Thyroid gland (tissue), 4 donors: Measurements from ENCODE around the gene SMIM43. TPM values are rescaled to one million over a fixed set of nuclear protein-coding genes. Genes with fewer than 3 reads are reported as not detected.

ENCODE experiments used
- DNase-seq, 2 donors: peaks; one replicate each; pipeline ENCODE4 v3.0.0-alpha.2; 2019
- H3K27ac ChIP-seq, 3 donors: fragments of 200-600 bp; sonication (generic); 1 replicate in 2 of 3; 2 replicates in 1 of 3; pipeline ENCODE4 v1.5.1; 2016 to 2019; ENCODE audit warnings: mild to moderate bottlenecking in 1 of 3, moderate library complexity in 1 of 3
- H3K27me3 ChIP-seq: fragments of 200-600 bp; sonication (generic); one replicate; pipeline ENCODE4 v1.5.1; 2019
- H3K36me3 ChIP-seq, 2 donors: fragments of 200-600 bp; sonication (generic); one replicate each; pipeline ENCODE4 v1.5.1; 2016 to 2019
- H3K4me1 ChIP-seq, 2 donors: fragments of 200-600 bp; sonication (generic); one replicate each; pipeline ENCODE4 v1.5.1; 2017 to 2019
- H3K4me3 ChIP-seq, 3 donors: fragments of 200-600 bp; sonication (generic); replicated peaks in 1 of 3; 1 replicate in 2 of 3; 2 replicates in 1 of 3; pipeline ENCODE4 v1.5.1; 2016; ENCODE audit warnings: mild to moderate bottlenecking in 1 of 3
- H3K9me3 ChIP-seq: fragments of 200-600 bp; sonication (generic); one replicate; pipeline ENCODE4 v1.5.1; 2017
- CTCF ChIP-seq, 6 experiments: fragments of 200-600 bp in 3 of 6; fragments of 450-650 bp in 3 of 6; sonication (generic) in 3 of 6; IDR thresholded peaks; one replicate each; pipeline ENCODE4 v1.5.1; 2016 to 2019; ENCODE audit warnings: antibody characterized with exemption in 6 of 6, mild to moderate bottlenecking in 2 of 6, inconsistent platforms in 1 of 6, moderate library complexity in 1 of 6
- POLR2A ChIP-seq, 2 donors: fragments of 450-650 bp; IDR thresholded peaks; one replicate each; pipeline ENCODE4 v1.6.1; 2017; ENCODE audit warnings: antibody characterized with exemption in 2 of 2, mild to moderate bottlenecking in 2 of 2, moderate library complexity in 1 of 2
- WGBS, 2 donors: methylation state at CpG; one replicate each; pipeline ENCODE4 v1.1.5; 2017; 5-methylcytosine and 5-hydroxymethylcytosine counted together
- intact Hi-C: fragments of 100-400 bp; cut with DNase I; formaldehyde crosslinking; loops from one replicate; pipeline ENCODE4 v1.15.1; 2023
- total RNA-seq, 4 donors: library from RNA; depleted of rRNA; stranded (reverse); fragments of >200 nt; gene quantifications; one replicate each; pipeline ENCODE4 v1.2.3, GENCODE V29; 2016

Gene SMIM43
- total RNA-seq, 4 donors from 2014 or later: not detected

GRCh38 chr4:121789960-121790829 lies 25.2 kb upstream of the SMIM43 start:
- Histone ChIP-seq H3K36me3 (no peaks in the 10 kb centered on the region), H3K4me3 (no peak overlapping the region), H3K9me3 (no peaks in the 10 kb centered on the region), H3K27me3 (no peaks in the 10 kb centered on the region), H3K27ac (no peak overlapping the region), H3K4me1 (no peaks in the 10 kb centered on the region)
- WGBS, 2 donors: 80 to 83% methylated on average over 3 of the region's 3 CpGs
- TF ChIP-seq POLR2A (IDR thresholded peaks at IDR 0.05) (no peak), CTCF (IDR thresholded peaks at IDR 0.05) (no peak)
- no peak for DNase-seq
- intact Hi-C loops: no loop called here

GRCh38 chr4:121789455-121789854 lies 24.5 kb upstream of the SMIM43 start:
- Histone ChIP-seq H3K27me3 (no peaks in the 10 kb centered on the region), H3K4me1 (no peaks in the 10 kb centered on the region), H3K4me3 (no peak overlapping the region), H3K9me3 (no peaks in the 10 kb centered on the region), H3K36me3 (no peaks in the 10 kb centered on the region), H3K27ac (no peak overlapping the region)
- 79 to 89% methylated on average over 1 of the region's 1 CpG for WGBS, 2 donors
- no peak for DNase-seq
- TF ChIP-seq POLR2A (IDR thresholded peaks at IDR 0.05): no peak
- no peak for TF ChIP-seq CTCF (IDR thresholded peaks at IDR 0.05)
- intact Hi-C loops: no loop called here

- Histone ChIP-seq H3K36me3 (no peaks in the 10 kb centered on the region), H3K27ac (no peak overlapping the region), H3K27me3 (no peaks in the 10 kb centered on the region), H3K4me3 (no peak overlapping the region), H3K9me3 (no peaks in the 10 kb centered on the region), H3K4me1 (no peaks in the 10 kb centered on the region)
- intact Hi-C loops: no loop called here
- DNase-seq: no peak
- no peak for TF ChIP-seq CTCF (IDR thresholded peaks at IDR 0.05)
- TF ChIP-seq POLR2A (IDR thresholded peaks at IDR 0.05): no peak
- WGBS, 2 donors: 86 to 89% methylated on average over 2 of the region's 2 CpGs
Observed at GRCh38 chr4:121788896-121789295, 23.9 kb upstream of the SMIM43 start.

DNA sequence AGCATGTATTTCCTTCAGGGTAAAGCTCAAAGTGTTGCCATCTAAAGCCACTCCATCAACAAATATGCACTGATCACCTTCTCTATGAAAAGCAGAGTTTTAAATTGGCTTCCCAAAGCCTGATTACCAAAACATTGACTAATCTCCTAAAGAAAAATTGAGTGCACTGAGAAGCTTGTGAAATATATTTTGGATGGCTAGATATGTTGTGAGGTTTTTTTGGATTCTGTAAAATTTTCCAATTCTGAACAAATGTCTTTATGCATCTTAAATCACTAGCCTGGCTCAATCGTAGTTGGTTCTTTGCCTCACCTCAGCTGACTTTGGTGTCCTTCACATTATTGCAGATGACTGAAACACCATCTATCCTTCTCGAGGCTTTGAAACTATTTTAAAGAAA lies 21.3 kb upstream of the SMIM43 start:
- 89 to 91% methylated on average over 2 of the region's 2 CpGs for WGBS, 2 donors
- Histone ChIP-seq H3K4me1 (no peaks in the 10 kb centered on the region), H3K27me3 (no peaks in the 10 kb centered on the region), H3K9me3 (no peaks in the 10 kb centered on the region), H3K27ac (no peak overlapping the region), H3K36me3 (no peaks in the 10 kb centered on the region), H3K4me3 (no peak overlapping the region)
- TF ChIP-seq POLR2A (IDR thresholded peaks at IDR 0.05): no peak
- TF ChIP-seq CTCF (IDR thresholded peaks at IDR 0.05): no peak
- no peak for DNase-seq
- intact Hi-C loops: no loop called here

GRCh38 chr4:121785479-121785878 lies 20.5 kb upstream of the SMIM43 start:
- 76 to 82% methylated on average over 4 of the region's 4 CpGs for WGBS, 2 donors

More at GRCh38 chr4:121785479-121785878, 20.5 kb upstream of the SMIM43 start:
- no peaks in the 10 kb centered on the region for H3K9me3 ChIP-seq
- no peaks in the 10 kb centered on the region for H3K4me1 ChIP-seq
- intact Hi-C loops: no loop called here
- no peak for DNase-seq
- no peak overlapping the region for H3K27ac ChIP-seq
- no peaks in the 10 kb centered on the region for H3K27me3 ChIP-seq
- no peak overlapping the region for H3K4me3 ChIP-seq
- H3K36me3 ChIP-seq: no peaks in the 10 kb centered on the region
- TF ChIP-seq POLR2A (IDR thresholded peaks at IDR 0.05): no peak
- no peak for TF ChIP-seq CTCF (IDR thresholded peaks at IDR 0.05)
